Hepatocyte (in vitro differentiated cells): ENCODE results near the gene C15orf61. TPM values are rescaled to one million over a fixed set of nuclear protein-coding genes. Genes with fewer than 3 reads are reported as not detected.

Experiments used
- DNase-seq: peaks from one replicate; pipeline ENCODE4 v3.0.0-alpha.2; 2016; ENCODE audit warnings: low spot score
- H2AFZ ChIP-seq: fragments of 200-600 bp; sonication (generic); 2 replicates; pipeline ENCODE4 v1.6.0; 2016; ENCODE audit warnings: antibody characterized with exemption, mild to moderate bottlenecking
- H3K27ac ChIP-seq: fragments of 200-600 bp; sonication (generic); 2 replicates; pipeline ENCODE4 v1.5.1; 2016; ENCODE audit warnings: mild to moderate bottlenecking
- H3K27me3 ChIP-seq: fragments of 200-600 bp; sonication (generic); 2 replicates; pipeline ENCODE4 v1.6.1; 2016
- H3K36me3 ChIP-seq: fragments of 200-600 bp; sonication (generic); replicated peaks from 2 replicates; pipeline ENCODE4 v1.5.1; 2016; ENCODE audit warnings: low read depth; ENCODE audit not compliant: insufficient read depth
- H3K4me1 ChIP-seq: fragments of 200-600 bp; sonication (generic); 2 replicates; pipeline ENCODE4 v1.5.1; 2016; ENCODE audit warnings: mild to moderate bottlenecking, moderate library complexity; ENCODE audit not compliant: insufficient read depth
- H3K4me2 ChIP-seq: fragments of 200-600 bp; sonication (generic); 2 replicates; pipeline ENCODE4 v1.6.0; 2016
- H3K4me3 ChIP-seq: fragments of 200-600 bp; sonication (generic); 2 replicates; pipeline ENCODE4 v1.5.1; 2016; ENCODE audit warnings: mild to moderate bottlenecking
- H3K79me2 ChIP-seq: fragments of 200-600 bp; sonication (generic); 2 replicates; pipeline ENCODE4 v1.6.0; 2017; ENCODE audit warnings: mild to moderate bottlenecking
- H3K9me2 ChIP-seq: fragments of 200-600 bp; sonication (generic); replicated peaks from 2 replicates; pipeline ENCODE4 v1.6.0; 2017; ENCODE audit warnings: mild to moderate bottlenecking; ENCODE audit not compliant: insufficient read depth
- H3K9me3 ChIP-seq: fragments of 200-600 bp; sonication (generic); 2 replicates; pipeline ENCODE4 v1.5.1; 2016; ENCODE audit warnings: low read depth, mild to moderate bottlenecking
- H4K20me1 ChIP-seq: fragments of 200-600 bp; sonication (generic); 2 replicates; pipeline ENCODE4 v1.6.0; 2016; ENCODE audit warnings: mild to moderate bottlenecking; ENCODE audit not compliant: insufficient read depth, poor library complexity, severe bottlenecking
- CTCF ChIP-seq: fragments of 200-600 bp; sonication (generic); IDR thresholded peaks from 2 replicates; pipeline ENCODE4 v1.5.1; 2016; ENCODE audit warnings: antibody characterized with exemption, mild to moderate bottlenecking; ENCODE audit not compliant: poor library complexity
- EZH2 ChIP-seq: fragments of 200-600 bp; sonication (generic); IDR thresholded peaks from 2 replicates; pipeline ENCODE4 v1.6.1; 2016; ENCODE audit warnings: antibody characterized with exemption, mild to moderate bottlenecking, borderline replicate concordance
- EZH2phosphoT487 ChIP-seq: fragments of 200-600 bp; sonication (generic); IDR thresholded peaks from one replicate; pipeline ENCODE4 v1.6.1; 2018; ENCODE audit warnings: antibody characterized with exemption, mild to moderate bottlenecking, low read depth, moderate library complexity; ENCODE audit not compliant: unreplicated experiment, severe bottlenecking
- WGBS: methylation state at CpG from one replicate; pipeline ENCODE4 v1.1.6; 2016; ENCODE audit warnings: low lambda C conversion rate; ENCODE audit errors: missing lambda C conversion rate; 5-methylcytosine and 5-hydroxymethylcytosine counted together
- polyA plus RNA-seq: library from polyadenylated mRNA; unstranded; fragments of >200 nt; fragmentation: Nextera tagmentation; extraction: Ambion mirVana; gene quantifications from 2 replicates; pipeline ENCODE4 v1.2.1, GENCODE V29; 2016
- total RNA-seq: library from RNA; depleted of rRNA; stranded (reverse); fragments of >200 nt; gene quantifications from 2 replicates; pipeline ENCODE4 v1.2.3, GENCODE V29; 2014

The C15orf61 gene
- total and polyA plus RNA-seq, 2 experiments from 2014 or later: 7.6 to 8.4 TPM

GRCh38 chr15:67495585-67495984 is 25.3 kb upstream of the C15orf61 start:
- no peaks in the 10 kb centered on the region for H3K79me2 ChIP-seq
- DNase-seq: no peak
- no peaks in the 10 kb centered on the region for H4K20me1 ChIP-seq
- TF ChIP-seq CTCF (no peak), EZH2phosphoT487 (no peak), EZH2 (no peak)
- no peak overlapping the region for H3K4me3 ChIP-seq
- no peak overlapping the region for H3K27ac ChIP-seq
- H3K4me1 ChIP-seq: no peaks in the 10 kb centered on the region
- H2AFZ ChIP-seq: no peak overlapping the region
- no peak overlapping the region for H3K4me2 ChIP-seq
- WGBS: 86% methylated on average over 1 of the region's 1 CpG
- H3K27me3 ChIP-seq: no peaks in the 10 kb centered on the region
- H3K9me3 ChIP-seq: no peaks in the 10 kb centered on the region
- H3K36me3 ChIP-seq: no peaks in the 10 kb centered on the region
- no peaks in the 10 kb centered on the region for H3K9me2 ChIP-seq

GRCh38 chr15:67501177-67501835 is 19.6 kb upstream of the C15orf61 start:
- no peak overlapping the region for H2AFZ ChIP-seq
- no peak overlapping the region for H3K27ac ChIP-seq
- 32% methylated on average over 2 of the region's 2 CpGs for WGBS
- H3K9me3 ChIP-seq: no peaks in the 10 kb centered on the region
- no peaks in the 10 kb centered on the region for H3K27me3 ChIP-seq
- no peaks in the 10 kb centered on the region for H3K36me3 ChIP-seq
- no peaks in the 10 kb centered on the region for H4K20me1 ChIP-seq
- peak; percentile 54 for TF ChIP-seq CTCF
- TF ChIP-seq EZH2phosphoT487: no peak
- no peak overlapping the region for H3K4me3 ChIP-seq
- no peaks in the 10 kb centered on the region for H3K79me2 ChIP-seq
- H3K4me2 ChIP-seq: no peak overlapping the region
- no peaks in the 10 kb centered on the region for H3K4me1 ChIP-seq
- no peaks in the 10 kb centered on the region for H3K9me2 ChIP-seq
- peak; percentile 30 for DNase-seq

- Histone ChIP-seq H2AFZ (no peak overlapping the region), H3K36me3 (no peaks in the 10 kb centered on the region), H3K9me2 (no peaks in the 10 kb centered on the region), H3K4me3 (no peak overlapping the region), H3K9me3 (no peaks in the 10 kb centered on the region), H4K20me1 (no peaks in the 10 kb centered on the region), H3K79me2 (no peaks in the 10 kb centered on the region), H3K27ac (no peak overlapping the region), H3K4me1 (no peaks in the 10 kb centered on the region), H3K27me3 (no peaks in the 10 kb centered on the region), H3K4me2 (no peak overlapping the region)
- no peak for TF ChIP-seq EZH2phosphoT487
- TF ChIP-seq CTCF: no peak
- no peak for TF ChIP-seq EZH2
- WGBS: 69% methylated on average over 13 of the region's 13 CpGs
- DNase-seq: no peak
Observed at GRCh38 chr15:67501836-67502461, 19.0 kb upstream of the C15orf61 start.
